GM13976 (cell line): ENCODE results near the gene RAD51B.
"Not testable (repeated sequence)": the region's sequence is repeated elsewhere in the genome, so short reads cannot be mapped to it uniquely, and the experiment has no call there.

Source experiments
- DNase-seq: peaks from one replicate; pipeline ENCODE4 v3.0.0; 2012; ENCODE audit warnings: low spot score
- CTCF ChIP-seq: IDR thresholded peaks from 2 replicates; pipeline ENCODE4 v1.5.1; 2012; ENCODE audit warnings: borderline replicate concordance, mild to moderate bottlenecking; ENCODE audit not compliant: insufficient read depth; ENCODE audit errors: extremely low read depth, missing control alignments, control extremely low read depth
- in situ Hi-C: fragments of 300-500 bp; cut with MboI; formaldehyde crosslinking; loops from one replicate; pipeline ENCODE4 v1.12.0; 2022; ENCODE audit warnings: low sequenced_read_pairs, mixed read lengths, inconsistent platforms; ENCODE audit not compliant: unreplicated experiment

The RAD51B gene

GRCh38 chr14:68111853-68112270 lies 292.3 kb downstream of the RAD51B start:
- TF ChIP-seq CTCF, result no peak

GRCh38 chr14:68112442-68112841 lies 292.9 kb downstream of the RAD51B start:
- TF ChIP-seq CTCF, result no peak

More at GRCh38 chr14:68111853-68112270, 292.3 kb downstream of the RAD51B start:
- in situ Hi-C loops, result no loop called here
- DNase-seq, result no peak

GRCh38 chr14:68113343-68113930 lies 293.9 kb downstream of the RAD51B start:
- TF ChIP-seq CTCF, result no peak
- no peak for DNase-seq
- in situ Hi-C loops, result no loop called here

More at GRCh38 chr14:68112442-68112841, 292.9 kb downstream of the RAD51B start:
- no peak for DNase-seq
- in situ Hi-C loops, result no loop called here

GRCh38 chr14:68115952-68116351 lies 296.4 kb downstream of the RAD51B start:
- in situ Hi-C loops, DNase-seq: not testable (repeated sequence)

- no peak for TF ChIP-seq CTCF
- in situ Hi-C loops, result no loop called here
- no peak for DNase-seq
These were observed 303.1 kb downstream of the RAD51B start for GRCh38 chr14:68122651-68123050.

GRCh38 chr14:68124050-68124449 lies 304.5 kb downstream of the RAD51B start:
- in situ Hi-C loops, result no loop called here
- no peak for DNase-seq
- TF ChIP-seq CTCF, result no peak

GRCh38 chr14:68124979-68125731 lies 305.6 kb downstream of the RAD51B start:
- in situ Hi-C loops, result no loop called here
- DNase-seq, result no peak
- TF ChIP-seq CTCF, result no peak
